ENCODE results near the gene CAMK2A.
A peak's percentile ranks its signal among the peaks of the same experiment; 100 is the strongest.

Gene CAMK2A

GRCh38 chr5:150289551-150290390 is at the start of gene CAMK2A:
Gene CAMK2A, minus strand, starts transcription at chr5:150289773. Its CDS starts 148 bp downstream, at chr5:150289625.
- DNase-seq (ENCODE audit: low spot score): no peak

- DNase-seq (ENCODE audit: low spot score): no peak
These were observed 49.6 kb upstream of the CAMK2A start for GRCh38 chr5:150339165-150339564.

- DNase-seq (ENCODE audit: low spot score): no peak
These were observed 49.0 kb upstream of the CAMK2A start for GRCh38 chr5:150338546-150338945.

- DNase-seq (ENCODE audit: low spot score): no peak
These were observed 46.2 kb upstream of the CAMK2A start for GRCh38 chr5:150335778-150336177.

- DNase-seq (ENCODE audit: low spot score): no peak
These were observed 43.8 kb upstream of the CAMK2A start for GRCh38 chr5:150333400-150333799.

- DNase-seq (ENCODE audit: low spot score): peak; percentile 27
These were observed 40.6 kb upstream of the CAMK2A start for GRCh38 chr5:150329881-150330876.

- no peak for DNase-seq (ENCODE audit: low spot score)
These were observed 39.5 kb upstream of the CAMK2A start for GRCh38 chr5:150329038-150329437.

- DNase-seq (ENCODE audit: low spot score): no peak
These were observed 38.9 kb upstream of the CAMK2A start for GRCh38 chr5:150328515-150328914.

GRCh38 chr5:150327139-150327538 is 37.6 kb upstream of the CAMK2A start:
- no peak for DNase-seq (ENCODE audit: low spot score)

GRCh38 chr5:150326707-150327106 is 37.1 kb upstream of the CAMK2A start:
- no peak for DNase-seq (ENCODE audit: low spot score)

GRCh38 chr5:150325426-150325825 is 35.9 kb upstream of the CAMK2A start:
- DNase-seq (ENCODE audit: low spot score): no peak

GRCh38 chr5:150323819-150324218 is 34.2 kb upstream of the CAMK2A start:
- DNase-seq (ENCODE audit: low spot score): no peak

GRCh38 chr5:150323092-150323491 is 33.5 kb upstream of the CAMK2A start:
- DNase-seq (ENCODE audit: low spot score): no peak

GRCh38 chr5:150322202-150322601 is 32.6 kb upstream of the CAMK2A start:
- DNase-seq (ENCODE audit: low spot score): no peak

- DNase-seq (ENCODE audit: low spot score): no peak
These were observed 32.2 kb upstream of the CAMK2A start for GRCh38 chr5:150321784-150322183.

GRCh38 chr5:150321211-150321610 is 31.6 kb upstream of the CAMK2A start:
- no peak for DNase-seq (ENCODE audit: low spot score)

GRCh38 chr5:150320044-150320613 is 30.6 kb upstream of the CAMK2A start:
- peak; percentile 81 for DNase-seq (ENCODE audit: low spot score)

GRCh38 chr5:150319484-150319790 is 29.9 kb upstream of the CAMK2A start:
- DNase-seq (ENCODE audit: low spot score): no peak

GRCh38 chr5:150318613-150319483 is 29.3 kb upstream of the CAMK2A start:
- no peak for DNase-seq (ENCODE audit: low spot score)

GRCh38 chr5:150317048-150318003 is 27.8 kb upstream of the CAMK2A start:
- DNase-seq (ENCODE audit: low spot score): peak; percentile 89

Measured in GM03348 (cell line).